HepG2 (cell line): ENCODE measurements around the gene POLN. TPM values are rescaled to one million over a fixed set of nuclear protein-coding genes. Genes with fewer than 3 reads are reported as not detected.

Experiments used
- ADNP ChIP-seq: sonication (generic); formaldehyde crosslinking; IDR thresholded peaks from 2 replicates; pipeline ENCODE4 v1.4.0; 2020; ENCODE audit warnings: missing genetic modification reagents
- AGO1 ChIP-seq: fragments of 200-400 bp; formaldehyde crosslinking; IDR thresholded peaks from 2 replicates; pipeline ENCODE4 v1.6.1; 2017; ENCODE audit warnings: mild to moderate bottlenecking, low read depth, low read length, moderate library complexity; ENCODE audit not compliant: poor library complexity, severe bottlenecking
- HES4 ChIP-seq: sonication (generic); formaldehyde crosslinking; IDR thresholded peaks from 2 replicates; pipeline ENCODE4 v1.9.0; 2021; ENCODE audit warnings: mild to moderate bottlenecking, missing genetic modification reagents, borderline replicate concordance
- KLF11 ChIP-seq: IDR thresholded peaks from 2 replicates; pipeline ENCODE4 v1.6.1; 2016; ENCODE audit warnings: missing compliant biosample characterization
- MYPOP ChIP-seq: sonication (generic); formaldehyde crosslinking; IDR thresholded peaks from 2 replicates; pipeline ENCODE4 v1.8.1; 2023; ENCODE audit warnings: mild to moderate bottlenecking, moderate library complexity, missing genetic modification reagents
- NPAS2 ChIP-seq: sonication (generic); formaldehyde crosslinking; IDR thresholded peaks from 2 replicates; pipeline ENCODE4 v1.8.0; 2022; ENCODE audit warnings: mild to moderate bottlenecking, missing genetic modification reagents, borderline replicate concordance
- TOPORS ChIP-seq: sonication (generic); formaldehyde crosslinking; IDR thresholded peaks from 2 replicates; pipeline ENCODE4 v1.8.0; 2023; ENCODE audit warnings: mild to moderate bottlenecking, missing genetic modification reagents
- ZNF20 ChIP-seq: sonication (generic); formaldehyde crosslinking; IDR thresholded peaks from 2 replicates; pipeline ENCODE4 v1.4.0; 2020; ENCODE audit warnings: mild to moderate bottlenecking, moderate library complexity, missing genetic modification reagents
- ZNF512 ChIP-seq: sonication (generic); formaldehyde crosslinking; IDR thresholded peaks from 2 replicates; pipeline ENCODE4 v1.4.0; 2020; ENCODE audit warnings: mild to moderate bottlenecking, missing genetic modification reagents
- ZNF609 ChIP-seq: sonication (generic); formaldehyde crosslinking; IDR thresholded peaks from 2 replicates; pipeline ENCODE4 v1.4.0; 2020; ENCODE audit warnings: mild to moderate bottlenecking, missing genetic modification reagents, borderline replicate concordance
- ZNF776 ChIP-seq: sonication (generic); formaldehyde crosslinking; IDR thresholded peaks from 2 replicates; pipeline ENCODE4 v1.4.0; 2020; ENCODE audit warnings: mild to moderate bottlenecking, missing genetic modification reagents
- polyA plus RNA-seq, 8 experiments: library from polyadenylated mRNA; depleted of rRNA in 3 of 8; stranded (reverse) in 7 of 8; unstranded in 1 of 8; fragments of >200 nt; fragmentation: Illumina TruSeq in 4 of 8; extraction: Trizol in 4 of 8; gene quantifications; 2 replicates each; pipeline versions ENCODE4 v1.2.1 to v1.2.3, GENCODE V29; 2011 to 2016; ENCODE audit warnings: low read depth in 4 of 8, missing spikeins in 1 of 8, mixed read lengths in 1 of 8; ENCODE audit not compliant: insufficient read depth in 1 of 8
- total RNA-seq, 5 experiments: library from RNA; depleted of rRNA; stranded (reverse); fragments of >200 nt; fragmentation: Illumina TruSeq; extraction: Trizol; gene quantifications; 2 replicates each; pipeline ENCODE4 v1.2.3, GENCODE V29; 2016; ENCODE audit warnings: low read depth in 1 of 5
- TF ChIP-seq, protein P1 (sequence below): sonication (generic); formaldehyde crosslinking; IDR thresholded peaks from 2 replicates; pipeline ENCODE4 v1.8.0; 2022; ENCODE audit warnings: mild to moderate bottlenecking, missing genetic modification reagents, moderate library complexity
- TF ChIP-seq, protein P2 (sequence below): sonication (generic); formaldehyde crosslinking; IDR thresholded peaks from 2 replicates; pipeline ENCODE4 v1.4.0; 2020; ENCODE audit warnings: missing genetic modification reagents
- TF ChIP-seq, protein P3 (sequence below): sonication (generic); formaldehyde crosslinking; IDR thresholded peaks from 2 replicates; pipeline ENCODE4 v1.5.1; 2020; ENCODE audit warnings: mild to moderate bottlenecking, missing genetic modification reagents, borderline replicate concordance

The POLN gene
- total and polyA plus RNA-seq, 2 of the 13 experiments (the other 11 are each of a cell fraction or from before 2014, with no cell fraction given), result 0.93 to 1.5 TPM

- no peak for TF ChIP-seq ZNF609 (CRISPR knock-in tag)
- no peak for TF ChIP-seq ZNF20
- TF ChIP-seq MYPOP, result peak; percentile 71
- 0 out of 2 replicates have a peak, but pooled peaks have one; percentile 50 for TF ChIP-seq ZNF776 (CRISPR knock-in tag)
- no peak for TF ChIP-seq ZNF512 (CRISPR knock-in tag)
- no peak for TF ChIP-seq AGO1
- TF ChIP-seq, protein P1, sequence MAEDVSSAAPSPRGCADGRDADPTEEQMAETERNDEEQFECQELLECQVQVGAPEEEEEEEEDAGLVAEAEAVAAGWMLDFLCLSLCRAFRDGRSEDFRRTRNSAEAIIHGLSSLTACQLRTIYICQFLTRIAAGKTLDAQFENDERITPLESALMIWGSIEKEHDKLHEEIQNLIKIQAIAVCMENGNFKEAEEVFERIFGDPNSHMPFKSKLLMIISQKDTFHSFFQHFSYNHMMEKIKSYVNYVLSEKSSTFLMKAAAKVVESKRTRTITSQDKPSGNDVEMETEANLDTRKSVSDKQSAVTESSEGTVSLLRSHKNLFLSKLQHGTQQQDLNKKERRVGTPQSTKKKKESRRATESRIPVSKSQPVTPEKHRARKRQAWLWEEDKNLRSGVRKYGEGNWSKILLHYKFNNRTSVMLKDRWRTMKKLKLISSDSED (CRISPR knock-in tag), result 0 out of 2 replicates have a peak, but pooled peaks have one; percentile 78
- no peak for TF ChIP-seq KLF11 (CRISPR knock-in tag)
- TF ChIP-seq, protein P2, sequence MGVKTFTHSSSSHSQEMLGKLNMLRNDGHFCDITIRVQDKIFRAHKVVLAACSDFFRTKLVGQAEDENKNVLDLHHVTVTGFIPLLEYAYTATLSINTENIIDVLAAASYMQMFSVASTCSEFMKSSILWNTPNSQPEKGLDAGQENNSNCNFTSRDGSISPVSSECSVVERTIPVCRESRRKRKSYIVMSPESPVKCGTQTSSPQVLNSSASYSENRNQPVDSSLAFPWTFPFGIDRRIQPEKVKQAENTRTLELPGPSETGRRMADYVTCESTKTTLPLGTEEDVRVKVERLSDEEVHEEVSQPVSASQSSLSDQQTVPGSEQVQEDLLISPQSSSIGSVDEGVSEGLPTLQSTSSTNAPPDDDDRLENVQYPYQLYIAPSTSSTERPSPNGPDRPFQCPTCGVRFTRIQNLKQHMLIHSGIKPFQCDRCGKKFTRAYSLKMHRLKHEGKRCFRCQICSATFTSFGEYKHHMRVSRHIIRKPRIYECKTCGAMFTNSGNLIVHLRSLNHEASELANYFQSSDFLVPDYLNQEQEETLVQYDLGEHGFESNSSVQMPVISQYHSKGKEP (CRISPR knock-in tag), result no peak
- TF ChIP-seq NPAS2 (CRISPR knock-in tag), result no peak
- TF ChIP-seq, protein P3, sequence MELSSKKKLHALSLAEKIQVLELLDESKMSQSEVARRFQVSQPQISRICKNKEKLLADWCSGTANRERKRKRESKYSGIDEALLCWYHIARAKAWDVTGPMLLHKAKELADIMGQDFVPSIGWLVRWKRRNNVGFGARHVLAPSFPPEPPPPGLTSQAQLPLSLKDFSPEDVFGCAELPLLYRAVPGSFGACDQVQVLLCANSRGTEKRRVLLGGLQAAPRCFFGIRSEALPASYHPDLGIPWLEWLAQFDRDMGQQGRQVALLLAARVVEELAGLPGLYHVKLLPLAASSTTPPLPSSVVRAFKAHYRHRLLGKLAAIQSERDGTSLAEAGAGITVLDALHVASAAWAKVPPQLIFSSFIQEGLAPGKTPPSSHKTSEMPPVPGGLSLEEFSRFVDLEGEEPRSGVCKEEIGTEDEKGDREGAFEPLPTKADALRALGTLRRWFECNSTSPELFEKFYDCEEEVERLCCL (CRISPR knock-in tag), result no peak
- no peak for TF ChIP-seq HES4 (CRISPR knock-in tag)
- no peak for TF ChIP-seq ADNP (CRISPR knock-in tag)
- TF ChIP-seq TOPORS (CRISPR knock-in tag), result no peak
Measured at GRCh38 chr4:2262145-2262943, 20.4 kb upstream of the POLN start (continued).
